ENCODE results near the gene C2CD2L. TPM values are rescaled to one million over a fixed set of nuclear protein-coding genes. Genes with fewer than 3 reads are reported as not detected.

The C2CD2L gene
- total RNA-seq, 1 donor from 2014 or later = 12.1 TPM

DNA sequence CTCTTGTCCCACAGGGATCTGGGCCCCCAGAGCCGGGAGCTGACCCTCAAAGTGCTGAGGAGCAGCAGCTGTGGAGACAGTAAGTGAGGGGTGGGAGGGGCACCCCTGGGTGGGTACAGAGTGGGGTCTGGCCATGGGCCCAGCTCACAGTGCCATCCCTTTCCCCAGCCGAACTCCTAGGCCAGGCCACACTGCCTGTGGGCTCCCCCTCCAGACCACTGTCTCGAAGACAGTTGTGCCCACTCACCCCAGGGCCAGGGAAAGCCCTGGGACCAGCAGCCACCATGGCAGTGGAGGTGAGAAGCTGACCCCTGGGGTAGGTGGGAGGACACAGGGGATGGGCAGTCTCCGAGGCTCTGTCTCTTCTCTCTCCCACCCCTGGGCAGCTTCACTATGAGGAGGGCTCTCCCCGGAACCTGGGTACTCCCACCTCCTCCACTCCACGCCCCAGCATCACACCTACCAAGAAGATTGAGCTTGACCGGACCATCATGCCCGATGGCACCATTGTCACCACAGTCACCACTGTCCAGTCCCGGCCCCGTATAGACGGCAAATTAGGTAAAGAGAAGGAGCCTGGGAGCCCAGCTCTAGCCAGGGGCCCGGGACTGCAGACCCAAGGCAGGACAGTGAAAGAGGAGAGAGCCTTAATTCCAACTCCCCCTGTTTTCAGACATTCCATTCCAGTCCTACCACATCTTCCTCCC, 5.3 kb downstream of the C2CD2L start:
- Mint-ChIP-seq H3K4me3 (ENCODE audit: unreplicated experiment) (no peak overlapping the region), H3K27me3 (ENCODE audit: low read depth) (no peaks in the 10 kb centered on the region), H3K9me3 (ENCODE audit: low read depth) (no peaks in the 10 kb centered on the region), H3K27ac (ENCODE audit: unreplicated experiment) (no peak overlapping the region), H3K4me1 (ENCODE audit: low read depth) (peaks cover 18% of the 10 kb centered on the region), H3K36me3 (ENCODE audit: low read depth) (peaks cover 18% of the 10 kb centered on the region)
- no peak for DNase-seq (ENCODE audit: low spot score)
- TF ChIP-seq, protein P1, sequence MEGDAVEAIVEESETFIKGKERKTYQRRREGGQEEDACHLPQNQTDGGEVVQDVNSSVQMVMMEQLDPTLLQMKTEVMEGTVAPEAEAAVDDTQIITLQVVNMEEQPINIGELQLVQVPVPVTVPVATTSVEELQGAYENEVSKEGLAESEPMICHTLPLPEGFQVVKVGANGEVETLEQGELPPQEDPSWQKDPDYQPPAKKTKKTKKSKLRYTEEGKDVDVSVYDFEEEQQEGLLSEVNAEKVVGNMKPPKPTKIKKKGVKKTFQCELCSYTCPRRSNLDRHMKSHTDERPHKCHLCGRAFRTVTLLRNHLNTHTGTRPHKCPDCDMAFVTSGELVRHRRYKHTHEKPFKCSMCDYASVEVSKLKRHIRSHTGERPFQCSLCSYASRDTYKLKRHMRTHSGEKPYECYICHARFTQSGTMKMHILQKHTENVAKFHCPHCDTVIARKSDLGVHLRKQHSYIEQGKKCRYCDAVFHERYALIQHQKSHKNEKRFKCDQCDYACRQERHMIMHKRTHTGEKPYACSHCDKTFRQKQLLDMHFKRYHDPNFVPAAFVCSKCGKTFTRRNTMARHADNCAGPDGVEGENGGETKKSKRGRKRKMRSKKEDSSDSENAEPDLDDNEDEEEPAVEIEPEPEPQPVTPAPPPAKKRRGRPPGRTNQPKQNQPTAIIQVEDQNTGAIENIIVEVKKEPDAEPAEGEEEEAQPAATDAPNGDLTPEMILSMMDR (IDR thresholded peaks at IDR 0.05) = no peak

DNA sequence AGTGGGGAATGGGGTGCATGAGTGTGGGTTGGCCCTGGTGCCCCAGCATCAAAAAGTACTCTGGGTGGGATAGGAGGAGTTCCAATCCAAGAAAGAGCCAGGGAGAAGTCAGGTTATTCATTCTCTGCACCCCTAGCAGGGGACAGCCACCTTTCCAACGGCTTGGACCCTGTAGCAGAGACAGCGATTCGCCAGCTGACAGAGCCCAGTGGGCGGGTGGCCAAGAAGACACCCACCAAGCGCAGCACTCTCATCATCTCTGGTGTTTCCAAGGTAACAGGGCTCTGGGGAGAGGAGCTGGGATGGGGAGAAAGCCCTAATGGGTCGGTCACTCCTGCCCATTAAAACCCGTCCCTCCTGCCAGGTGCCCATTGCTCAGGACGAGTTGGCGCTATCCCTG, 6.6 kb downstream of the C2CD2L start:
- H3K27ac Mint-ChIP-seq (ENCODE audit: unreplicated experiment) = no peak overlapping the region

DNA sequence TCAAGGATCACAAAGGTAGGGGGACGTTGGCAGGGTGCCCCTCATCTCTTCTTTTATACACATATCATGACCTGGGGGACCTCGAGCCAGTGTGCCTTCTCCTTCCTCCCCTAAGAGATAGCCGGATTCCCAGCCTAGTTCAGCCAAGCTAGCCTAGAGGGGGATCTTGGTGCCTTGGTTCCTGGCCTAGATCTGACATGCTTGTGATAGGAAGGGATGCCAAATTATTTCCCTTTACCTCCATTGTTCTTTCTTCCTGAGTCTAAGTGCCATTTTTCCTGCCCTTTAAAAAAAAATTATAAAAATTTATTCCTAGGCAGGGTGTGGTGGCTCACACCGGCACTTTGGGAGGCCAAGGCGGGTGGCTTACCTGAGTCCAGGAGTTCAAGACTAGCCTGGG, 7.2 kb downstream of the C2CD2L start:
- Mint-ChIP-seq H3K27ac (ENCODE audit: unreplicated experiment) (no peak overlapping the region), H3K9me3 (ENCODE audit: low read depth) (no peaks in the 10 kb centered on the region)
- TF ChIP-seq, protein P1 (IDR thresholded peaks at IDR 0.05) = no peak

More for the DNA sequence above, 6.6 kb downstream of the C2CD2L start:
- Mint-ChIP-seq H3K4me1 (ENCODE audit: low read depth) (peaks cover 10% of the 10 kb centered on the region), H3K27me3 (ENCODE audit: low read depth) (no peaks in the 10 kb centered on the region), H3K9me3 (ENCODE audit: low read depth) (no peaks in the 10 kb centered on the region), H3K4me3 (ENCODE audit: unreplicated experiment) (no peak overlapping the region), H3K36me3 (ENCODE audit: low read depth) (peaks cover 18% of the 10 kb centered on the region)
- no peak for DNase-seq (ENCODE audit: low spot score)
- TF ChIP-seq, protein P1 (IDR thresholded peaks at IDR 0.05) = no peak

DNA sequence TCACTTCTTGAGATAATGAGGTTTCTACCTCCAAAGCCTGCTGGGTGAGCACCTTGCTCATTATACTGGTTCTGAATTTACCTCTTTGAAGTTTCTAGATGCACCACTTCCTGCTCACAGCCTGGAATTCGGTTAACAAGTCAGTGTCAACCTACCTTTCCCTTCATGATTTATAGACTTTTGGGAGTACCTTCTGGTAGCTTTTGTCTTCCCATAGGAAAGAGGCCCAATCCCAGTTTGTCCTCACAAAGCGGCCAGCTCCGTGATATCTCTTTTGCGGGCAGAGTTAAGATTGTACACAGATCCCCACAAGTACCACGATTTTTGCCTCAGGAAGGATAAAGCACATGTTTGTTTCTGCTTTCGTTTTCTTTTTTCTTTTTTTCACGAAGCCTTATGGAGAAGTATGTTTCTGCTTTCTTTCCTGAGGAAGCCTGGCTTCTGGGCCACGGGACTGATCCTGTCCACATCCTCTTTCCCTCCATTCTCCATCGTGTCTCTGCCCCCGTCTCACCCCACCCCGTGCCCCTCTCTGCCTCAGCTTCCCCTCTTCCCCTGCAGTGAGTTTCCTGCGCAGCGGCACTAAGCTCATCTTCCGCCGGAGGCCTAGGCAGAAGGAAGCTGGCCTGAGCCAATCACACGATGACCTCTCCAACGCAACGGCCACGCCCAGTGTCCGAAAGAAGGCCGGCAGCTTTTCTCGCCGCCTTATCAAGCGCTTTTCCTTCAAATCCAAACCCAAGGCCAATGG, 8.5 kb downstream of the C2CD2L start:
- H3K4me1 Mint-ChIP-seq (ENCODE audit: low read depth) = peaks cover 5% of the 10 kb centered on the region
- H3K27me3 Mint-ChIP-seq (ENCODE audit: low read depth) = no peaks in the 10 kb centered on the region
- H3K4me3 Mint-ChIP-seq (ENCODE audit: unreplicated experiment) = no peak overlapping the region
- TF ChIP-seq, protein P1 (IDR thresholded peaks at IDR 0.05) = no peak
- no peak for DNase-seq (ENCODE audit: low spot score)
- peaks cover 18% of the 10 kb centered on the region for H3K36me3 Mint-ChIP-seq (ENCODE audit: low read depth)
- no peaks in the 10 kb centered on the region for H3K9me3 Mint-ChIP-seq (ENCODE audit: low read depth)
- H3K27ac Mint-ChIP-seq (ENCODE audit: unreplicated experiment) = no peak overlapping the region

More for the DNA sequence above, 7.2 kb downstream of the C2CD2L start:
- Mint-ChIP-seq H3K36me3 (ENCODE audit: low read depth) (peaks cover 18% of the 10 kb centered on the region), H3K27me3 (ENCODE audit: low read depth) (no peaks in the 10 kb centered on the region), H3K4me3 (ENCODE audit: unreplicated experiment) (no peak overlapping the region), H3K4me1 (ENCODE audit: low read depth) (peaks cover 4% of the 10 kb centered on the region)
- no peak for DNase-seq (ENCODE audit: low spot score)

DNA sequence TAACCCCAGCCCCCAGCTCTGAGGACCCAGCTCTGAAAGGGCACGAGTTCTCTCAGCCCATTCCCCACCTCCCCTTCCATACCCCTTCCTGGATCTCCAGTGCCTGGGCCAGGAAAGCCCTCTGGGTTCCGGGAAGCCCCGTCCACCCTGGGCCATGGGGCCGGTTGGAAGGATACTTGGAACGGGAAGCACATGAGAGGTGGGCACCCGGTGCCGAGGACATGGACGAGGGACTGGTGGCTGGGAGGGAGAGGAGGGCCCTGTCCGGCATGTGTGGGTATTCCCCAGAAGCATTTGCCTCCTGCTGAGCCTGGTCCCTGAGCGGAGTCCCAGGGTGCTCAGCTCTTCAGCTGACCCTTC, 9.1 kb downstream of the C2CD2L start:
- no peaks in the 10 kb centered on the region for H3K27me3 Mint-ChIP-seq (ENCODE audit: low read depth)
- H3K9me3 Mint-ChIP-seq (ENCODE audit: low read depth) = no peaks in the 10 kb centered on the region
- no peak for DNase-seq (ENCODE audit: low spot score)
- peaks cover 10% of the 10 kb centered on the region for H3K4me1 Mint-ChIP-seq (ENCODE audit: low read depth)
- H3K27ac Mint-ChIP-seq (ENCODE audit: unreplicated experiment) = no peak overlapping the region
- no peak overlapping the region for H3K4me3 Mint-ChIP-seq (ENCODE audit: unreplicated experiment)
- H3K36me3 Mint-ChIP-seq (ENCODE audit: low read depth) = peaks cover 18% of the 10 kb centered on the region
- TF ChIP-seq, protein P1 (IDR thresholded peaks at IDR 0.05) = no peak

Measured in chondrocyte (in vitro differentiated cells).